Activated CD4-positive, alpha-beta T cell treated with anti-CD3 and anti-CD28 coated beads for 36 hours (primary cell): ENCODE data around the gene PCYOX1L. TPM values are rescaled to one million over a fixed set of nuclear protein-coding genes. Genes with fewer than 3 reads are reported as not detected.

Experiments used
- ATAC-seq: fragments of 200-7000 bp; cut with Tn5 transposase; one replicate; pipeline ENCODE4 v1.10.0; 2021; ENCODE audit warnings: mild to moderate bottlenecking, moderate library complexity
- CTCF ChIA-PET: fragments of 350-600 bp; sonication (Branson Sonifier 250); formaldehyde crosslinking; loops from one replicate; lab custom pipeline; 2021; ENCODE audit warnings: antibody characterized with exemption; lab: Charles Lee
- POLR2A ChIA-PET: fragments of 350-600 bp; sonication (Branson Sonifier 250); formaldehyde crosslinking; loops from one replicate; lab custom pipeline; 2021; ENCODE audit warnings: antibody characterized with exemption, inconsistent platforms; lab: Charles Lee
- DNase-seq: peaks from one replicate; pipeline ENCODE4 v3.0.0-alpha.2; 2020
- H3K27ac Mint-ChIP-seq: one replicate; pipeline ENCODE4 v1.8.0; 2021; ENCODE audit warnings: mixed read lengths
- H3K27me3 Mint-ChIP-seq: one replicate; pipeline ENCODE4 v1.8.0; 2021; ENCODE audit warnings: mixed read lengths
- H3K36me3 Mint-ChIP-seq: one replicate; pipeline ENCODE4 v1.8.0; 2021; ENCODE audit warnings: low read depth, mixed read lengths
- H3K4me1 Mint-ChIP-seq: one replicate; pipeline ENCODE4 v1.8.0; 2021; ENCODE audit warnings: mixed read lengths
- H3K4me3 Mint-ChIP-seq: one replicate; pipeline ENCODE4 v1.8.0; 2021; ENCODE audit warnings: mild to moderate bottlenecking, moderate library complexity, mixed read lengths
- H3K9me3 Mint-ChIP-seq: one replicate; pipeline ENCODE4 v1.8.0; 2021; ENCODE audit warnings: low read depth, mixed read lengths
- intact Hi-C, 2 experiments: fragments of 100-400 bp; cut with DNase I in 1 of 2; cut with micrococcal nuclease in 1 of 2; formaldehyde crosslinking; loops; one replicate each; pipeline versions ENCODE4 v1.14.2 to v1.15.1; 2022 to 2024; cut with DNase I, micrococcal nuclease
- total RNA-seq, 2 experiments: library from RNA; stranded (reverse); gene quantifications; one replicate each; pipeline ENCODE4 v1.2.3, GENCODE V29; 2021

Gene PCYOX1L
- total RNA-seq, 2 experiments from 2014 or later: 17.5 to 18.8 TPM

DNA sequence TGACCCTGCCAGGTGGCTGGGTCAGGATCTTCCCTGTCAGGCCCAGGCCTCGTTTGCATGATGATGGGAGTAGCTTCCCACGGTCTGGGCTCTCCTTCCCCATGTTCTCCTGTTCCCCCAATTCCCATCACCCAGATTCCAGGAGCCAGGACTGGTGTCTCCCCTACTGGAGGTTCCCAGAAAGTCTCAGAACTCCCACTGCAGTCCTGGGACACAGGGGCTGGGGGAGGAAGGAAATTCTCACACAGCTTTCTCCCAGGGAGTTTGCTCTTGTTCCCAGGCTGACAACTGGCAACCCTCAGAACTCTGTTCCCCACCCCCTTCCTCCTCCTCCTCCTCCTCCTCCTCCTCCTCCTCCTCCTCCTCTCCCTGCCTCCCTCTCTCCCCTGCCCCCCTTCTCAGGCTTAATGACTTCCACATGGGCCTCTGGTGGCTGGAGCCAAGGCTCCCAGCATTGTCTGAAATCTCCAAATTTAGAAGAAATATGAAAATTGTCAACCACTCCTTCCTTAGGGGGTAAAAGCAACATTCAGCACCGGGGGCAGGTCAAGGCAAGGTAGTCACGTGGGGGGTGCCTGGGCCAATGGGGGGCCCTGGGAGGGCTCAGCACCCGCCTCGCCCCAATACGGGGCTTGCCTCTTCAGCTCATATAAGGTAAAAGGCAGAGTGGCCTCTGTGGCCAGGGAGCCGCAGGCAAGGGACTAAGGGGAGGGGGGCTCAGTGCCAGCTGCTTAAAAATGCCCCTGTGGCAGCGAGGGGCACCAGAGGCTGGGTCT is 48.5 kb downstream of the PCYOX1L start:
- Mint-ChIP-seq H3K27ac (no peak overlapping the region), H3K4me3 (no peak overlapping the region), H3K27me3 (no peaks in the 10 kb centered on the region), H3K4me1 (no peaks in the 10 kb centered on the region), H3K36me3 (no peaks in the 10 kb centered on the region), H3K9me3 (no peaks in the 10 kb centered on the region)
- DNase-seq (no peak), ATAC-seq (no peak)
- ChIA-PET CTCF (interaction anchor here (0.6 to 3.6 kb wide), 3 partner anchors 28 to 265 kb away, joined by 3 to 16 read pairs (median 4); partner anchors contain the start of gene ABLIM3), POLR2A (no interaction called here)
- intact Hi-C loops: no loop called here

DNA sequence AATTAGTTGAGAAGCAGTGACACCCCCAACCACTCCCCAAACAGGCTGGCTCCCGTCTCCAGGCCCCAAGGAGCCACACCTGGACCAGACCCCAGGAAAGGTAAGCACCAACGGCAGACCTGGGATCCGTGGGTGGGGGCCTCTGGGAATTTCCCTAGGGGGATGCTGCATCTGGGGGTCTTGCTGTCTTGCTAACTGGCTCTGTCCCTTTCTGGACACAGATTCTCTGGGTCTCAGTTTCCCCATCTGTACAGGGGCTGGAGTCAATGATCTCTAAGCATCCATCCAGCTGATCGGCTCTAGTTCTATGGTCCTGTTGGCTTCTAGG is 49.1 kb downstream of the PCYOX1L start:
- Mint-ChIP-seq H3K4me3 (no peak overlapping the region), H3K36me3 (no peaks in the 10 kb centered on the region), H3K27me3 (no peaks in the 10 kb centered on the region), H3K9me3 (no peaks in the 10 kb centered on the region), H3K27ac (no peak overlapping the region), H3K4me1 (no peaks in the 10 kb centered on the region)
- DNase-seq (no peak), ATAC-seq (no peak)
- ChIA-PET CTCF (interaction anchor here (0.6 to 3.6 kb wide), 2 partner anchors 27 to 83 kb away, joined by 3 to 16 read pairs; no protein-coding TSS in a partner anchor), POLR2A (no interaction called here)
- intact Hi-C loops: no loop called here

DNA sequence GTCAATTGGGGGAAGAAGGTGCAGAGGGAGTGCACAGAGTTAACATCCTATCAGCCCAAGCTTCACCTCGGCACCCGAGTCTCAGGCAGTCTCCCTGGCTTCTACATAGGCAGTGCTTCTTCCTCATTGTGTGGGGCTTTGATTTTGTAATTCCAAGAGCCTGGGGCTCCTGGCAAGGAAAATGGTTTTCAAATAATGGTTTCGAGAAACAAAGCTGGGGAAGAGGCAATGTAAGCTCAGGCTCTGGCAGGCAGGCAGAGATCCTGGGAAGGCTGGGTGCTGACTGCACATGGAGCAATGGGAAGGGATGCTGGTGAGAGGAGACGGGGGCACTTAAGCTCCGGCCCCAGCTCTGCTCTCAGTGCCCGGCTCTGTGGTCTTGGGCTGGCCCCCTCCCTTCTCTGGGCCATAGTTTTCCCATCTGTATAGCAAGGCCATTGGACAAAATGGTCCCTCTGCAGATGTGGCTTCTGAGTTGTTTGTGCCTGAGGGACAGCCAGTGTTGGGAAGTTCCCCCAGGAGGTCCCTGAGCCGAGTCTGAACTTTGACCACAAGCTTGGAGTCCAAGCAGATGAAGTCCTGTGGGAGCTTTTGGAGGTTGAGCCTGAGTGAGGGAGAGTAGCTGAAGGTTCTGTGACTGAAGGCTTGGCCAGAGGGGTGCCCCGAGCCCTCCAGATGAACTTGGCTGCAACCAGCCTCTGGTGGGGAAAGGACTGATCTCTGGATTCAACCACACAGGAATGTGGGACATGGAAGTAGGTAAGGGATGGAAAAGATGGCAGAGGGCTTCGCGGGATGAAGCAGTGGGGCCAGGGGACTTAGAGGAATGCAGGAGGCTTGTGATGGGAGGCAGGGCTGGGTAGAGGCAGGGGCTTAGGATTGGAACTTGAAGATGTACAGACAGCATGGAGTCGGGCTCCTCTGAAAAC is 49.7 kb downstream of the PCYOX1L start:
- intact Hi-C loops: no loop called here
- ATAC-seq (no peak), DNase-seq (no peak)
- CTCF ChIA-PET: interaction anchor here (0.6 to 3.6 kb wide), 4 partner anchors 15 to 83 kb away, joined by 3 to 16 read pairs (median 4); no protein-coding TSS in a partner anchor
- no peaks in the 10 kb centered on the region for H3K4me1 Mint-ChIP-seq
- no peaks in the 10 kb centered on the region for H3K9me3 Mint-ChIP-seq
- no peak overlapping the region for H3K4me3 Mint-ChIP-seq
- no peak overlapping the region for H3K27ac Mint-ChIP-seq
- H3K36me3 Mint-ChIP-seq: no peaks in the 10 kb centered on the region
- POLR2A ChIA-PET: no interaction called here
- H3K27me3 Mint-ChIP-seq: no peaks in the 10 kb centered on the region

DNA sequence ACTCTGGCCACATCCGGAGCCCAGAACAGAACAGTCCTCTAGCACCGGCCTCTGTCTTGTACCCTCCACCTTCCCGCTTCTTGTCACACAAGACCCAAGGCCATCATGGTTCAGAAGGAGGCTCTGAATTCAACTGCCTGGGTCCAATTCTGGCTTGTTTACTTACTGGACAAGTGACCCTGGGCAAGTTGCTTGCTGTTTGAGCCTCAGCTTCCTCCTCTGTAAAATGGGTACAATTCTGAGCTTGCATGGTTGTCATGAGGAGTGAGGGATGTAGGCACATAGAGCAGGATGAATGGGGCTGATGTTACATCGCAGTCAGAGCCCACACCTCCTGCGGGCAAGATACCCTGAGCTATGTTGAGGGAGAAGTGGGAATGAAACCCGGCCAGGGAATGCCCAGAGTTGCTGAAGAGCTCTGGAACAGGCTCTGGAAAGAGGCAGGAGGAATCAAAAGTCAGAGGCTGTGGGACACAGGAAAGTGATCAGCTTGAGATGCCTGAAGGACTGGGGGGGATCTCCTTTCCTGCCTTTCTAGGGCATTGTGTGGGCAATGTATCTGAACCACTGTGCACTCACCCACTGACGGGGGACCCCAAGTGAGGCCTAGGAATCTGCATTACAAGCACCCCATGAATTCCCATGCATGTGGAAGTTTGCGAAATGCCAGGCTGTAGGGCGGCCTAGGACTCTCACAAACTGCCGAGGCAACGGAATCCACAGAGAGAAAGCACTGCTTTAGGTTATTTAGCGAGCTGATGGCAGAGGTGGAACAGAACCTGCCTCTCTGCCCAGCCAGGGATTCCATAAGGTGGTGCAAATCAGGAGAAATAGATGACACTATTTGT is 50.6 kb downstream of the PCYOX1L start:
- intact Hi-C loops: no loop called here
- Mint-ChIP-seq H3K27me3 (no peaks in the 10 kb centered on the region), H3K36me3 (no peaks in the 10 kb centered on the region), H3K4me3 (no peak overlapping the region), H3K27ac (no peak overlapping the region), H3K4me1 (no peaks in the 10 kb centered on the region), H3K9me3 (no peaks in the 10 kb centered on the region)
- ATAC-seq (no peak), DNase-seq (no peak)
- POLR2A ChIA-PET: no interaction called here
- CTCF ChIA-PET: interaction anchor here (0.6 to 3.6 kb wide), 3 partner anchors 14 to 26 kb away, joined by 3 to 16 read pairs (median 3); no protein-coding TSS in a partner anchor

DNA sequence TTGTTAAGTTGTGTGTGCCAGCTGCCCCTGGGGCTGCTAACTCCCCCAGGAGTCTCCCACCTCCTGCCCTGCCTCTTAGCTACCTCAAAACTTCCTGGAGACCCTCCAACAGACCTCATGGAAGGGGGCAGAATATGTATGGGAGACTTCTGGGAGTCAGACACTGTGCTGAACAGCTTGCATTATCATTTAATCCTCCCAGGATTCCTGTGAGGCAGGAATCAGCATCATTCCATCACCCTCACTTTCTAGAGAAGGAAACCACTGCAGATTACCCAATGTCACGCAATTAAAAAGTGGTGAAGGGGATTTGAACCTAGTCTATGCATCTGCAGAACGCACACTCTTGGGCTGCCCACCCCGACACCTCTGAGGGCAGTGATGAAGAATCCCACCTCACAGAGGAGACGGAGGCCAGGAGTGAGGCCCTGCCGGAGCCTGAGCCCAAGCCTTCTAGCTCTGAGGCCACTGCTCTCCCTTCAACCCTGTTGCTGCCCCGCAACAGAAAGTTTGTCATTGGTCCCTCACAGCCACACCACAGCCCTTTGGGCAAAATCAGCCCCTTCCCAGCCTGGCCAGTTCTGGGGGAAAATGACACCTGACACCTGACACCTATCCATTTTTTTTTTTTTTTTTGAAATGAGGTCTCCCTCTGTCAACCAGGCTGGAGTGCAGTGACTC is 51.6 kb downstream of the PCYOX1L start:
- no peaks in the 10 kb centered on the region for H3K4me1 Mint-ChIP-seq
- DNase-seq (no peak), ATAC-seq (no peak)
- H3K27ac Mint-ChIP-seq: no peak overlapping the region
- no peaks in the 10 kb centered on the region for H3K9me3 Mint-ChIP-seq
- H3K27me3 Mint-ChIP-seq: no peaks in the 10 kb centered on the region
- H3K36me3 Mint-ChIP-seq: no peaks in the 10 kb centered on the region
- CTCF ChIA-PET: interaction anchor here (1.0 kb wide), 1 partner anchor 23 kb away, joined by 3 read pairs; no protein-coding TSS in a partner anchor
- POLR2A ChIA-PET: interaction anchor here (0.7 kb wide), 1 partner anchor 48 kb away, joined by 6 read pairs; no protein-coding TSS in a partner anchor
- intact Hi-C loops: no loop called here
- no peak overlapping the region for H3K4me3 Mint-ChIP-seq

DNA sequence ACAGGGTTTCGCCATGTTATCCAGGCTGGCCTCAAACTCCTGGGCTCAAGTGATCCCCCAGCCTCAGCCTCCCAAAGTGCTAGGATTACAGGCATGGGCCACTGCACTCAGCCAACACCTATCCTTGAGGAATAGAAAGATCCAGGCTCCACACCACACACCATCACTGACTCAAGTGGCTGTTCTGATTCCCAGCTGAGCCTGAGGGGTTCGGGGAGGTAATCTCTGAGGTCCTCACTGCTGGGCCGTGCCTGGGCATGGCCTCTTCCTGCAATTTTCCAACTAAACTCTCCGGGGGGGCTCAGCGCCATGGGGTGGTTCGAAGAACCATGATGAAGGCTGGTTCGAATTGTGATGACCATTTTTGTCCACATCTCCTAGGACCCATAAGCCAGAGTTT is 52.2 kb downstream of the PCYOX1L start:
- POLR2A ChIA-PET: interaction anchor here (0.7 kb wide), 1 partner anchor 47 kb away, joined by 6 read pairs; no protein-coding TSS in a partner anchor
- CTCF ChIA-PET: no interaction called here
- ATAC-seq: no peak

DNA sequence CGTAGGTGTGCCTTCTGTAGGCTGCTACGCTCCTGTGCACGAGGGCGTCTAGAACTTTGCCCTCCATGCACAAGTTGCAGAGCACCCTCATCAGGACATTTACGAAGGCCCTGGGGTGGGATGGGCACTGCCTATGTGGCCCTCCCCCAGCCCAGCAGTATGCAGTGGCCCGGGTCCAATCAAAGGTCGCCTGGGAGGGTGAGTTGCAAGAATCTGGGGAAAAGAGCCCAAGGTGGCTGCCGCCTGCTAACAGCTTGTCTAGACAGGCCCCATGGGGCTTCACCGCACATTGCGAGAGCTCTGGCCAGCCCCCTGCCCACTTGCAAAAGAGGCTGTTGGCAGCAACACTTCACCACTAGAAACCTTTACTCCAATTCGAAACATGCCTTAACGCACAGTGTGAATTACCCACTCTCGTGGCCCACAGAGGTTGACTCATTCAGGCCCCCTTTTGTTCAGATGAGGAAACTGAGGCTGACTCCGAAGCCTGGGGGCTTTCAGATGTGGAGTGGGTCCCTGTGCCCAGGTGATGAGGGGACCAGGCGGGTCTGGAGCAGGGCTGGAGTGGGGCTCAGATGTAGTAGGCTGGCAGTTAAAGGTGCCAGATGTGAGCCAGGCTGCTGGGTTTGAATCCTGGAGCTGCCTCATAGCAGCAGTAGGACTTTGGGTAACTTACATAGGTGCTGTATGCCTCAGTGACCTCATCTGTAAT is 53.0 kb downstream of the PCYOX1L start:
- H3K27me3 Mint-ChIP-seq: no peaks in the 10 kb centered on the region

More for the DNA sequence above, 52.2 kb downstream of the PCYOX1L start:
- intact Hi-C loops: no loop called here
- Mint-ChIP-seq H3K27ac (no peak overlapping the region), H3K27me3 (no peaks in the 10 kb centered on the region), H3K4me1 (no peaks in the 10 kb centered on the region), H3K36me3 (no peaks in the 10 kb centered on the region), H3K9me3 (no peaks in the 10 kb centered on the region), H3K4me3 (no peak overlapping the region)
- DNase-seq: no peak

DNA sequence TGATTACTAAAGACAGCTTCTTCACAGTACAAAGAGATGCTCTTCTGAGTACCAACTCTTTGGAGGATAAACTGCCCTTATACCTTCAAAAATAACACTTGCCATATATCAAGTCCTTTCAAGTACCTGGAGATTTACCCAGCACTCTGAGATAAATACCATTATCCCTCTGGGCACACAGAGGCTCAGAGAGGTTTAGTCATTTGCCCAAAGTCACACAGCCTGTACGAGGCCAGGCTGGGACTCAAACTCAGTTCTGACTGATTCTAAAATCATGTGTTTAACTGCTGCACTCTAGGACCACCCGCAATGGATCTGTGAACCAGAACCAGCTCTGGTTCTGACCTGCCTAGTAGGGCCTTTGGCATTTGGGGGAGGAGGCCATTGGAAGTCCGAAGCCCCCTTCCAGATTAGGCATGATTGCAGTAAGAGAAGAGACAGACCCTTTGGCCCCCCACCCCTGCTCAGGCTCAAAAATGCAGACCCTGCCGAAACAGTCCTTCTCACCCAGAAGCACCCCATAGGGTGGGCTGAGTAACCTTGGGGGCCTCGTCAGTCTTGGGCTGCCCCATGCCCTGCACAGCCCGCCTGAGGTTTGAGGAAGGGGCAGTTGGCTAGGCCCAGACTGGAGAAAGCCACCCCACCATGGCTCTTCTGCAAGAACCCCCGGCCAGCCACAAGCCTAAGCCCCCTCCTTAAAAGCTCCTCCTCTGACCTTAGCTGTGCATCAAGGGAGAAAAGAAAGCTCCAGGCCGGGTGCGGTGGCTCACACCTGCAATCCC is 54.1 kb downstream of the PCYOX1L start:
- H3K4me3 Mint-ChIP-seq: no peak overlapping the region
- POLR2A ChIA-PET: interaction anchor here (0.6 kb wide), 1 partner anchor 48 kb away, joined by 4 read pairs; no protein-coding TSS in a partner anchor
- ATAC-seq (no peak), DNase-seq (no peak)
- H3K27ac Mint-ChIP-seq: no peak overlapping the region
- H3K9me3 Mint-ChIP-seq: no peaks in the 10 kb centered on the region
- H3K36me3 Mint-ChIP-seq: no peaks in the 10 kb centered on the region
- no peaks in the 10 kb centered on the region for H3K27me3 Mint-ChIP-seq
- CTCF ChIA-PET: interaction anchor here (0.7 to 1.0 kb wide), 2 partner anchors 17 to 23 kb away, joined by 3 to 4 read pairs; no protein-coding TSS in a partner anchor
- intact Hi-C loops: no loop called here
- no peaks in the 10 kb centered on the region for H3K4me1 Mint-ChIP-seq

More for the DNA sequence above, 53.0 kb downstream of the PCYOX1L start:
- ChIA-PET CTCF (interaction anchor here (0.6 kb wide), 1 partner anchor 32 kb away, joined by 3 read pairs; no protein-coding TSS in a partner anchor), POLR2A (interaction anchor here (0.6 kb wide), 1 partner anchor 49 kb away, joined by 4 read pairs; no protein-coding TSS in a partner anchor)
- ATAC-seq (no peak), DNase-seq (no peak)
- Mint-ChIP-seq H3K27ac (no peak overlapping the region), H3K9me3 (no peaks in the 10 kb centered on the region), H3K36me3 (no peaks in the 10 kb centered on the region), H3K4me1 (no peaks in the 10 kb centered on the region), H3K4me3 (no peak overlapping the region)
- intact Hi-C loops: no loop called here

DNA sequence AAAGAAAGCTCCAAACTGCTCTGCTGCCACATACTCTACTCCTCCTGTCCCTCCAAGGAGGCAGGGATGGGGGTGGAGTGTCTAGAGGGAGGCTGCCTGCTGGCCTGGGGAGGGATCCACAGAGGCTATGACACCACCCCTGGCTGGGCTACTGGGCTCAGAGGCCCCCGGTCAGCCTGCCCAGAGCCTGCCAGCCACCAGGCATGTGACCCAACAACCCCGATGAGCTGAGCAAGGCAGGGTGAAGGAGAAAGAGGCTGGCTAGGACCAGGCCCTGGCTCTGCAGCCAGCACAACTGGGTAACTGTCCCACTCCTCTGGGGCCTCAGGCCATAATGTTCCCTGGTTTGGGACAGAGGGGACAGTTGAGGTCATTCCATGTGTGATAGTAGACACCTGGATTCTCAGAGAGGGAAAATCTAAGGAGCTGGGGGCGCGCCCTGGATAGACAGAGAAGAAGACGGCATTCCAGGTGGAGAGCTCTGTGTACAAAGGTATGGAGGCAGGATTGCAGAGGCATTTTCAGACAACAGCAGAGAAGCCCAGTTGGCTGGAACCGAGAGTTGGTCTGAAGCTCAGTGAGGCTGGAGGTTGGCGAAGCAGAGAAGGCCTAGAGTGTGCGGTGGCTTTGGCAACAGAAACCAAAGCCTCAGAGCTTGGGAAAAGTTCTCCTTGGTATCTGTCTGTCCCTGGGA is 55.1 kb downstream of the PCYOX1L start:
- Mint-ChIP-seq H3K27me3 (no peaks in the 10 kb centered on the region), H3K27ac (no peak overlapping the region), H3K36me3 (no peaks in the 10 kb centered on the region), H3K4me1 (no peaks in the 10 kb centered on the region), H3K4me3 (no peak overlapping the region), H3K9me3 (no peaks in the 10 kb centered on the region)
- CTCF ChIA-PET: interaction anchor here (1.0 kb wide), 1 partner anchor 22 kb away, joined by 3 read pairs; no protein-coding TSS in a partner anchor
- intact Hi-C loops: no loop called here
- DNase-seq (no peak), ATAC-seq (no peak)
- POLR2A ChIA-PET: no interaction called here
